Rectal smooth muscle tissue (tissue), 1 donor: ENCODE measurements around the gene LIMCH1.
"Not testable (repeated sequence)": the region's sequence is repeated elsewhere in the genome, so short reads cannot be mapped to it uniquely, and the experiment has no call there.

Source experiments
- H3K27ac ChIP-seq: one replicate; pipeline ENCODE4 v1.7.0; 2013; ENCODE audit warnings: low read depth, low read length, inconsistent platforms
- H3K27me3 ChIP-seq: one replicate; pipeline ENCODE4 v1.7.0; 2013; ENCODE audit warnings: low read length; ENCODE audit not compliant: control insufficient read depth, insufficient read depth
- H3K36me3 ChIP-seq: one replicate; pipeline ENCODE4 v1.7.0; 2013; ENCODE audit warnings: low read length; ENCODE audit not compliant: control insufficient read depth, insufficient read depth
- H3K4me1 ChIP-seq: one replicate; pipeline ENCODE4 v1.7.0; 2013; ENCODE audit warnings: low read length; ENCODE audit not compliant: control insufficient read depth, insufficient read depth
- H3K4me3 ChIP-seq: one replicate; pipeline ENCODE4 v1.7.0; 2013; ENCODE audit warnings: low read length
- H3K9ac ChIP-seq: one replicate; pipeline ENCODE4 v1.7.0; 2013; ENCODE audit warnings: low read length

LIMCH1 gene

GRCh38 chr4:41714364-41715000 is 176.5 kb downstream of the LIMCH1 start:
- Histone ChIP-seq H3K36me3 (no peaks in the 10 kb centered on the region), H3K27me3 (no peaks in the 10 kb centered on the region), H3K9ac (no peak overlapping the region), H3K4me1 (no peaks in the 10 kb centered on the region), H3K4me3 (no peak overlapping the region), H3K27ac (no peak overlapping the region)

- Histone ChIP-seq H3K4me1 (no peaks in the 10 kb centered on the region), H3K4me3 (no peak overlapping the region), H3K27ac (no peak overlapping the region), H3K9ac (no peak overlapping the region), H3K36me3 (no peaks in the 10 kb centered on the region), H3K27me3 (no peaks in the 10 kb centered on the region)
Measured at GRCh38 chr4:41715155-41715554, 177.2 kb downstream of the LIMCH1 start.

DNA sequence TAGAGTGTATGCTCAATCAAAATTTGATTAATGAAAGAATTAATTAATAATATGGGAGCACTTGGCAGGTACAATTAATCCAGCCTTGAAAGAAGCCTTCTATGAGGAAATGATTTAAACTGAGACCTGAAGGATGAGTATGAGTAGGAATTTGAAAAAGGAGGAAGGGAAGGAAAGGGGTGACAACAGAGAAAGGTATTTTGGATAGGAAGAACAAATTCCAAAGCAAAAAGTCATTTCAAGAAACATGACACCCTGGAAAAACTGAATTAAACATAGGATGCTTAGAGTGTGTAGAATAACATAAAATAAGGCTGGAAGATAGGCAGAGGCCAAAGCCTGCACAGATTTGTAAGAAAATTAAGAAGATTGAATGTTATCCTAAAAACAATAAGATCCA is 180.9 kb downstream of the LIMCH1 start:
- H3K27ac ChIP-seq: no peak overlapping the region
- no peak overlapping the region for H3K9ac ChIP-seq
- no peaks in the 10 kb centered on the region for H3K36me3 ChIP-seq
- no peak overlapping the region for H3K4me3 ChIP-seq
- no peaks in the 10 kb centered on the region for H3K4me1 ChIP-seq
- H3K27me3 ChIP-seq: no peaks in the 10 kb centered on the region

GRCh38 chr4:41719417-41719816 is 181.5 kb downstream of the LIMCH1 start:
- no peak overlapping the region for H3K27ac ChIP-seq
- H3K27me3 ChIP-seq: no peaks in the 10 kb centered on the region
- no peaks in the 10 kb centered on the region for H3K36me3 ChIP-seq
- no peak overlapping the region for H3K9ac ChIP-seq
- H3K4me3 ChIP-seq: no peak overlapping the region
- H3K4me1 ChIP-seq: no peaks in the 10 kb centered on the region

GRCh38 chr4:41722181-41722580 is 184.2 kb downstream of the LIMCH1 start:
- Histone ChIP-seq H3K9ac (no peak overlapping the region), H3K4me3 (no peak overlapping the region), H3K27ac (no peak overlapping the region), H3K36me3 (no peaks in the 10 kb centered on the region), H3K4me1 (no peaks in the 10 kb centered on the region), H3K27me3 (no peaks in the 10 kb centered on the region)

DNA sequence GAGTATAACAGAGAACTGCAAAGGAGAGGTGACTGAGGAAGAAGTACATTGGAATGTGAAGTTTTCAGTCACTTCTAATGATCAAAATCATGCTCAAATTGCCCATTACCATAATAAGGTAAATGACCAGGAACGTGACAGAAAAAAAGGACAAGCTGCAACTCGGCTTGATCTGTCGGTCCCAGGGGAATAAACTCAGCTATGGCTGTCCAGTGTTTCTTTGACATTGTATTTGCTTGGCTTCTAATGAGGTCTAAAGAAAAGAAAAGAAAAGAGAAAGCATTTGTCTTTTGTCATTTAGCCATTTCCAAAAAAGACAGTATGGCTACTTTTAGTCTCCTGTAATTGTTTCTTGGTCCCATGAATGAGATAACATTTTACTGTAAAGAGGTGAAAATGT is 185.3 kb downstream of the LIMCH1 start:
- Histone ChIP-seq H3K9ac (no peak overlapping the region), H3K4me3 (no peak overlapping the region), H3K4me1 (no peaks in the 10 kb centered on the region), H3K27ac (no peak overlapping the region), H3K36me3 (no peaks in the 10 kb centered on the region), H3K27me3 (no peaks in the 10 kb centered on the region)

DNA sequence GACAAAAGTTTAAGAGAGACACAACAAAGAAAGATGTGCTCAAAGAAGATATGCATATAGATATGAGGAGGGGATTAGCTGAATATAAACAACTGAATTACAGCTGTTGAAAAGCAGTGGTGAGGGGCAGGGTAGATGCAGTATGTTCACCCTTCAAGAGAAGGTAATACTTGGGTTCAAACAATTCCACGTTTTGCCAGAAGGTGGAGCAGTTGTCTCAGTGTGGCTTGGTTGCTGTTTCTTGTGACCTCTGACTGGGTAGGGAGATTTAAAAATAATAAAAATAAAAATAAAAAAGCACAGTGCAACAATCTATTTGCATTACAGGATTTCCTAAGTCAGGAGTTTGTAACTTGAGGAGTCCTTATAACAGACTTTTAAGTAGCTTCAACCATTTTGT is 187.3 kb downstream of the LIMCH1 start:
- no peak overlapping the region for H3K27ac ChIP-seq
- H3K4me3 ChIP-seq: no peak overlapping the region
- H3K4me1 ChIP-seq: no peaks in the 10 kb centered on the region
- H3K36me3 ChIP-seq: no peaks in the 10 kb centered on the region
- H3K27me3 ChIP-seq: no peaks in the 10 kb centered on the region
- H3K9ac ChIP-seq: no peak overlapping the region

DNA sequence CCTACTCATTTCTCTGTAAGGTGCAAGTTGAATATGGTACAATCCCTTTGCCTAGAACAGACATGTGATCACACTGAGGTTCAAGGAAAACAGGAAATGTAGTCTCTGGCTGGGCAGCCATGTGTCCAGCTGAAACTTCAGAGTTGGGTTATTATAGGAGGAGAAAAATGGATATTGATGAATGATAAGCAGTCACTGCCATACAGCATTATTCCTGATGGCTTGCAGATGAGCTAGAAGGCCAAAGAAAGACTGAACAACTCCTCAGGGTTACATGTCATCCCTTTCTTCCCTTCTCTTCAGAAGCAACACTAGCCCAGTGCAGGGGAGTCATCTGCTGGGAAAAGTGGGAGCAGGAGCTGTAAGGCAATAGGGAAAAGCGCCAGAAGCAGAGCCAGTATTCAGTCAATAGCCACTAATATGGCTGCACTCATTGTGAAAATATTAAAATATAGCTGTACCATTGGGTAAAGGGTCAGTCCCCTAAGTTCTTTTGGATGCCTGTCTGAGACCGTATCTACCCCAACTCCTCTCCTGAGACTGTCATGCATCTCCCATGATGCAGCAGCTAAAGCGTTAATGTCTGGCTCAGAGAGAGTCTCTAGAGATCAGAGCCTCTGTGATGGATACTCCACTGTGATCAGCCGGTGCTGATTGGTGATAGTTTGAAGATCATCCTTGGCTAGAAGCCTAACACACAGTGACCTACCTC is 190.1 kb downstream of the LIMCH1 start:
- Histone ChIP-seq H3K4me1 (no peaks in the 10 kb centered on the region), H3K36me3 (no peaks in the 10 kb centered on the region), H3K4me3 (no peak overlapping the region), H3K9ac (no peak overlapping the region), H3K27me3 (no peaks in the 10 kb centered on the region), H3K27ac (no peak overlapping the region)

GRCh38 chr4:41728573-41728913 is 190.6 kb downstream of the LIMCH1 start:
- no peaks in the 10 kb centered on the region for H3K36me3 ChIP-seq
- H3K27ac ChIP-seq: no peak overlapping the region
- no peak overlapping the region for H3K9ac ChIP-seq
- no peak overlapping the region for H3K4me3 ChIP-seq
- no peaks in the 10 kb centered on the region for H3K27me3 ChIP-seq
- no peaks in the 10 kb centered on the region for H3K4me1 ChIP-seq

DNA sequence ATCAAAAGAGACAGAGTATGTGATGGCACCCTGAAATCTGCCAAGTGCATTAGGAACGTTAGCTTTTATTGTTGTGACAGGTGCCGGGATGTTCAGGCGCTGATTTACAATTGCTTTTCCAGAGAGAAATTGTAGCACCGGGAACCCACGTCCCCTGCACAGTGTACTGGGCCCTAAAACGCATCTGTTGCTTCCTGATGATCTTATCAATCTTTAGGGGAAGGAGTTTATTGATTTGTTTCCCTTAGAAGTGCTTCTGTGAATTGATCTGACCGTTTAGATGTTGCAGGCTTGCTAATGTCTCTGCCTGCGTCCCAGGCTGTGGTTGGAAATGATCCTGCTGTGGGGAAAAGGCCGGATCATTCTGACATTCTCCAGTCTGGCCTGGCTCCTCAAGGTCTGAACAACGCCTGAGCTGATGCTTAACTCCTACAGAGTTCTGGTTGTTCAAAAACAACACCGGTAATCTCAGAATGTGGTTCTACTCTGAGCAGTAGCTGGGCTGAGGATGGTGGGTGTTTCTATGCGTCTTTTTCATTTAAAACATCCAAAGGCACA is 193.7 kb downstream of the LIMCH1 start:
- H3K9ac ChIP-seq: no peak overlapping the region
- H3K36me3 ChIP-seq: no peaks in the 10 kb centered on the region
- H3K4me3 ChIP-seq: no peak overlapping the region
- H3K4me1 ChIP-seq: no peaks in the 10 kb centered on the region
- no peak overlapping the region for H3K27ac ChIP-seq
- no peaks in the 10 kb centered on the region for H3K27me3 ChIP-seq

DNA sequence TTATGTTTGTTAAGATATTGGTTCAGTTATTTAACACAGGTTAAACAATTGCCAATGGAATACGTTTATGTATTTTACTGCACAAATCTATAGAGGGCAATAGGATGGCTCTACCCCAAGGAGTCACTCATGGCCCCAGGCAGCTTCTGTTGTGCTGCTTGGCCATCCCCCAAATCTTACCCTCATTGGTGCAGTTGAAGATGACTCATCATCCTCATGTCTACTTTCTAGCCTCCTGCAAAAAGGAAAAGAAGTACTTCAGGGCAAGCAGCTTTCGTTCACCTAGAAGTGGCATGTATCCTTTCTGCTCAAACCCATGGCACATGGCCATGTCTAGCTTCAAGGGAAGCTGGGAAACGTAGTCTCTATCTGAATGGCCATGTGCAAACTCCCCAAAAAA is 196.4 kb downstream of the LIMCH1 start:
- Histone ChIP-seq H3K4me3 (no peak overlapping the region), H3K36me3 (no peaks in the 10 kb centered on the region), H3K4me1 (no peaks in the 10 kb centered on the region), H3K27ac (no peak overlapping the region), H3K9ac (no peak overlapping the region), H3K27me3 (no peaks in the 10 kb centered on the region)

- H3K9ac ChIP-seq, H3K4me1 ChIP-seq, H3K4me3 ChIP-seq, H3K36me3 ChIP-seq, H3K27me3 ChIP-seq, H3K27ac ChIP-seq: not testable (repeated sequence)
Measured at GRCh38 chr4:41737491-41737890, 199.5 kb downstream of the LIMCH1 start.

- H3K9ac ChIP-seq: no peak overlapping the region
- H3K4me3 ChIP-seq: no peak overlapping the region
- no peaks in the 10 kb centered on the region for H3K4me1 ChIP-seq
- H3K36me3 ChIP-seq: no peaks in the 10 kb centered on the region
- H3K27ac ChIP-seq: no peak overlapping the region
- peaks cover 4% of the 10 kb centered on the region for H3K27me3 ChIP-seq
Measured at GRCh38 chr4:41741354-41741753, 203.4 kb downstream of the LIMCH1 start.
